GM06990 (cell line): ENCODE data around the gene CYTH2.

Experiments used
- DNase-seq: peaks from one replicate; pipeline ENCODE4 v3.0.0-alpha.2; 2011; ENCODE audit not compliant: insufficient read length; ENCODE audit errors: extremely low read depth
- H3K27me3 ChIP-seq: replicated peaks from 2 replicates; pipeline ENCODE4 v1.6.0; 2011; ENCODE audit warnings: low read length; ENCODE audit not compliant: control insufficient read depth, insufficient read depth
- H3K36me3 ChIP-seq: 2 replicates; pipeline ENCODE4 v1.5.1; 2011; ENCODE audit warnings: low read length; ENCODE audit not compliant: control insufficient read depth, insufficient read depth
- H3K4me3 ChIP-seq: replicated peaks from 2 replicates; pipeline ENCODE4 v1.5.1; 2011; ENCODE audit warnings: low read depth, mild to moderate bottlenecking, control low read depth, low read length
- TF ChIP-seq, protein P1 (sequence below): IDR thresholded peaks from 2 replicates; pipeline ENCODE4 v1.5.1; 2011; ENCODE audit warnings: low read length, control low read depth, mild to moderate bottlenecking, inconsistent platforms; ENCODE audit not compliant: insufficient read depth, poor library complexity, severe bottlenecking

Gene CYTH2

DNA sequence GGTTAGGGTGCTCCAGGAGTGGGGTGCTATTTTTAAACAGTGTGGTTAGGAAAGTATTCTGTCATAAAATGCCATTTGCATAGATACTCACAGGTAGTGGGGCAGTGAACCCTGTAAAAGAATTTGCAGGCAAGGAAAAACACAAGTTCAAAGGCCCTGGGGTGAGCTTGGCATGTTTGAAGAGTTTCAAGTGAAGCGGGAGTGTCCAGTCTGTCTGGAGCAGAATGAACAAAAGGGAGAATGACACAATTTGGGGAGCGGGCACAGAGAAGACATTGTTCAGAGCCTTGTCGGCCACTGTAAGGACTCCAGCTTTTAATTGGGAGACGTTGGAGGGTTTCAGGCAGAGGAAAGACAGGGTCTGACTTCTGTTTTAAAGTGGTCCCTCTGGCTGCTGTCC is 20.6 kb upstream of the CYTH2 start:
- no peak for DNase-seq
- TF ChIP-seq, protein P1, sequence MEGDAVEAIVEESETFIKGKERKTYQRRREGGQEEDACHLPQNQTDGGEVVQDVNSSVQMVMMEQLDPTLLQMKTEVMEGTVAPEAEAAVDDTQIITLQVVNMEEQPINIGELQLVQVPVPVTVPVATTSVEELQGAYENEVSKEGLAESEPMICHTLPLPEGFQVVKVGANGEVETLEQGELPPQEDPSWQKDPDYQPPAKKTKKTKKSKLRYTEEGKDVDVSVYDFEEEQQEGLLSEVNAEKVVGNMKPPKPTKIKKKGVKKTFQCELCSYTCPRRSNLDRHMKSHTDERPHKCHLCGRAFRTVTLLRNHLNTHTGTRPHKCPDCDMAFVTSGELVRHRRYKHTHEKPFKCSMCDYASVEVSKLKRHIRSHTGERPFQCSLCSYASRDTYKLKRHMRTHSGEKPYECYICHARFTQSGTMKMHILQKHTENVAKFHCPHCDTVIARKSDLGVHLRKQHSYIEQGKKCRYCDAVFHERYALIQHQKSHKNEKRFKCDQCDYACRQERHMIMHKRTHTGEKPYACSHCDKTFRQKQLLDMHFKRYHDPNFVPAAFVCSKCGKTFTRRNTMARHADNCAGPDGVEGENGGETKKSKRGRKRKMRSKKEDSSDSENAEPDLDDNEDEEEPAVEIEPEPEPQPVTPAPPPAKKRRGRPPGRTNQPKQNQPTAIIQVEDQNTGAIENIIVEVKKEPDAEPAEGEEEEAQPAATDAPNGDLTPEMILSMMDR = no peak
- no peak overlapping the region for H3K4me3 ChIP-seq
- no peaks in the 10 kb centered on the region for H3K27me3 ChIP-seq
- peaks cover 19% of the 10 kb centered on the region for H3K36me3 ChIP-seq

DNA sequence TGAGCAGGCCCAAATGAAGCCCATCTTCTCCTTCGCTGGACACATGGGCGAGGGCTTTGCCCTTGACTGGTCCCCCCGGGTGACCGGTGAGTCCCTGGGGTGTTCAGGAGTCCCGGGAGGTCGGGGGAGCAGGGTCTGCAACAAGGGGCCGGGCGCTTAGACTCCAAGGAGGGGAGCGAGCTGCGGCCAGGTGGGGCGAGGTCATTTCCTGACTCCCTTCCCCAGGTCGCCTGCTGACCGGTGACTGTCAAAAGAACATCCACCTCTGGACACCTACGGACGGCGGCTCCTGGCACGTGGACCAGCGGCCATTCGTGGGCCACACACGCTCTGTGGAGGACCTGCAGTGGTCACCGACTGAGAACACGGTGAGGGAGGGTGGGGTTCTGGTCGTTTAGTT is 18.7 kb upstream of the CYTH2 start:
- Histone ChIP-seq H3K27me3 (no peaks in the 10 kb centered on the region), H3K4me3 (no peak overlapping the region), H3K36me3 (peaks cover 22% of the 10 kb centered on the region)
- TF ChIP-seq, protein P1 = no peak
- no peak for DNase-seq

DNA sequence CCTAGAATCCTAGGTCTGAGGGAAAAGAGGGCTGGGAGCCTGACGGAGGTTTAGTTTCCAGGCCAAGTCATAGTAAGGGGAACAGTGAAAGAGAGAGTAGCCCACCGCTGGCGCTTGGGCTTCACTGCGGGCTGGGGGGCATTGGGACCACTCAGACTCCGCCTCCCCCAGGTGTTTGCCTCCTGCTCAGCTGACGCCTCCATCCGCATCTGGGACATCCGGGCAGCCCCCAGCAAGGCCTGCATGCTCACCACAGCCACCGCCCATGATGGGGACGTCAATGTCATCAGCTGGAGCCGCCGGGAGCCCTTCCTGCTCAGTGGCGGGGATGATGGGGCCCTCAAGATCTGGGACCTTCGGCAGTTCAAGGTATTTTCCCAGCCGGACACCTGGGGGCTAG is 18.3 kb upstream of the CYTH2 start:
- no peaks in the 10 kb centered on the region for H3K27me3 ChIP-seq
- peaks cover 22% of the 10 kb centered on the region for H3K36me3 ChIP-seq
- TF ChIP-seq, protein P1 = no peak
- H3K4me3 ChIP-seq = no peak overlapping the region
- no peak for DNase-seq

DNA sequence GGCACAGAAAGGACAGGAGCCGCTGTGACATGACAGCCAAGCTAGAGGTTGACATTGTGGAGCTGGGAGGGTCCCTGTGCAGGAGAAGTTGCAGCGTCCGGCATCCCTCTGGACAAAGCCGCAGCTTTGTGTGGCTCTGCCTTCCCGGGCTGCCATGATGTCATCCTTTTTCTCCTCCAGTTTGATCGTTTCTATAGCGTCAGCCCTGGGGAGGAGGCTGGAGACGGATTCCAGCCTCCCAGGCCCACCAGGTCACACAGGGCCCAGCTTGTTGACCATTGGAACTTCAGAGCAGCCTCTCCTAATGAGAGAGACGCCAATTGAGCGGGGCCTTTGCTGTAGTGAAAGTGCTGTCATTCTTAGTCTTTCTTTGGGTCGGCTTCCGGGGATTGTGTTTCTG is 17.5 kb upstream of the CYTH2 start:
- TF ChIP-seq, protein P1 = no peak
- no peak overlapping the region for H3K4me3 ChIP-seq
- H3K27me3 ChIP-seq = no peaks in the 10 kb centered on the region
- peaks cover 28% of the 10 kb centered on the region for H3K36me3 ChIP-seq
- no peak for DNase-seq

DNA sequence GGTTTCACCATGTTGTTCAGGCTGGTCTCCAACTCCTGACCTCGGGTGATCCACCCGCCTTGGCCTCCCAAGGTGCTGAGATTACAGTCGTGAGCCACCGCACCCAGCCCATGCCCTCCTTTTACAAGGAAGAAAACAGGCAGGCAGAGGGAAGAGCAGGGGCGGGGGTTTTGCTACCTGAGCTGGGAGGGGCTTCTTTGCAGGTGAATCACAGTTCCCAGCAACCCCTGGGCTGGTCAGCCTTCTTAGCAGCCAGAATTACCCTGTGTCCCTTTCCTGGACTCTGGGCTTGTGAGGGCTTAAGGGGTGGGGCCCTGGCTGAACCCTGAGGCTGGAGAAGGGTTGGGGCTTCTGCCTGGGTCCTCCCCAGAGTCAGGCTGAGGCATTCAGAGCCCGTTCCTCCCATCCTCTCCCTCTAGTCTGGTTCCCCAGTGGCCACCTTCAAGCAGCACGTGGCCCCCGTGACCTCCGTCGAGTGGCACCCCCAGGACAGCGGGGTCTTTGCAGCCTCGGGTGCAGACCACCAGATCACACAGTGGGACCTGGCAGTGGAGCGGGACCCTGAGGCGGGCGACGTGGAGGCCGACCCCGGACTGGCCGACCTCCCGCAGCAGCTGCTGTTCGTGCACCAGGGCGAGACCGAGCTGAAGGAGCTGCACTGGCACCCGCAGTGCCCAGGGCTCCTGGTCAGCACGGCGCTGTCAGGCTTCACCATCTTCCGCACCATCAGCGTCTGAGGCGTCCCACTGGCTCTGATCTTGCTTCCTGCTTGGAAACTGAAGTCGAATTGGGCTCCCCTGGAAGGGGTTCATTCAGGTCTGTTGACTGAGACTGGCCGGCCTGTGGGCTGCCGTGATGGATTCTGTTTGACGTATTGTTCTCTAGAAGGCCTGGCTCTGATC is 16.6 kb upstream of the CYTH2 start:
- TF ChIP-seq, protein P1 = no peak
- Histone ChIP-seq H3K36me3 (peaks cover 31% of the 10 kb centered on the region), H3K4me3 (no peak overlapping the region), H3K27me3 (no peaks in the 10 kb centered on the region)
- no peak for DNase-seq
